HG03565 (cell line): ENCODE data around the gene C1orf74.
"Not testable (repeated sequence)": the region's sequence is repeated elsewhere in the genome, so short reads cannot be mapped to it uniquely, and the experiment has no call there.

Experiments used
- ATAC-seq: cut with Tn5 transposase; IDR thresholded peaks from one replicate; pipeline ENCODE4 v1.9.1; 2021; ENCODE audit warnings: mild to moderate bottlenecking, moderate library complexity; ENCODE audit not compliant: unreplicated experiment

The C1orf74 gene

DNA sequence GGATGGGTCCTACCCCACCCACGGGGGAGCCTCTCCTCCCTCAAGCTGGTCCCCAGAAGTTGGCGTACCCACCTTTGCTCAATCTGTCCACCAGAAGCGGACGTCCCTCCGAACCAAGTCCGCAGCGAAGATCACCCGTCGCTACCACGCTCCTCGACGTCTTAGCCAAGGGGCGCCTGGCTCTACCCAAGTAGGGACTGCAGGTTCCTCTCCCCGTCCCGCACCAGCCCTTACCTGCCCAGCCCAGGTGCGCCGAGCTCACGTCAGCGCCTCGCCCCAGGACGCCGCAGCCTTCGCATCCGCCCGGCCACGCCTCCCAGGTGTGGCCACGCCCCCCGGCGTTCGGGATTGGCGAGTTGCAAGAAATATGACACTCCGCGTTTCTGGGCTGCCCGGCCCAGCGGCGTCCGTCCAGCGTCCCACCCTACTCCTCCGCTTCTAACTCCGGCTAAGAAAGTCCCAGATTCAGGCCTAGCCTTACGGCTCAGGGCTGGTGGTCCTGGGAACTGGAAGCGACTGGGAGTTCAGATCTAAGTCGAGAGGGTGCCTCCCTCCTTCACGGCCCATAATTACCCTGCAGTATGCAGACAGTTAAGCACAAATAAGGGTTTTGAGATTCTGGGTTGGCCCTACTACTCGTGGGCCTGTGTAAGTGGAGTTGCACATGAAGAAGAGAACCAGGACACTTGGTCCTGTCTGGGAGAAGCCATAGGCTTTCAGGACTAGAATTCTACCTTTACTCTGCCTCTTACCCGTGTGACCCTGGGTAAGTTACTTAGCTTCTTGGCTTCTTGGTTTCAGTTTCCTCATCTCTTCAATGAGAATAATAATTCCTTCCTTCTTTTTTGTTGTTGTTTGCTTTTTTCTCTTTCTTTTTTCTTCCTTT, 21.8 kb upstream of the C1orf74 start, which contains the start of gene IRF6:
Gene IRF6, minus strand, starts transcription at position 268 of the 886 bp plus-strand sequence. CDS start 4,729 bp downstream, outside the sequence.
- peak; percentile 70 for ATAC-seq

DNA sequence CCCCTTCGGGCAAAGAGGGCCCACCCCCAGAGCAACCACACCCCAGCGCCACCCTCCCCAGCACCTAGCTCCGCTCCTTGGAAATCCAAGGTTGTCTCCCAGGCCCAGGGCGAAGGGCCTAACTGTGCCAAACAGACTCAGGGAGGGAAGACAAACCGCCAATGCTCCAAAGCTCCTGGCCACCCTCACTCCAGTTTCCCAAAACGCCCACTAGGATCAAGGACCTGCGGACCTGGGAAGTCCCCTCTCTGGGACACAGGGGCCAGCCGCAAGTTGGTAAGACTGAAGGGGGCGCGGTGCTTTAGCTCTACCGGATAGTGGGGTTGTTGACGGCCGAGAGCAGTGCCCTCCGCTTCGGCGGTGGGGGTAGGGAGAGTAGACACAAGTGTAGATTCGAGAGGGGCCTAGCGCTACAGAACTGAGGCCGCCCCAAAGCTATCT, 21.0 kb upstream of the C1orf74 start:
- ATAC-seq = no peak

DNA sequence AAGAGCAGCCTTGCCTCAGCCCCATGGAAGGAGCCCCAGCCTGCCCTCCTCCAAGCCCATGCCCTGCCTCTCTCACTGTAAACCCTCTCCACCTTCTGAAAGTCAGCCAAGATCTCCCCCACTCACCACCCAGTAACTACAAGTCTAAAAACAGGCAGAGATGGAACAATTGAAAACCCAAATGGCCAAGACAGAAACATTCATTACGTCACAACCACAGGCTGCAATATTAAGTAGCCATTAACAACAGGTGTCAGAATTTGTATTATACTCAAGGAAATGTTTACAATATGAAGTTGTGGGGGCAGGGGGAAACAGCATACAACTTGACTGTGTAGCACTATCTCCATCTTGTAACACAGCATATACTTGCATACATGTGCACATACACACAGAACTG, 19.2 kb upstream of the C1orf74 start:
- no peak for ATAC-seq

DNA sequence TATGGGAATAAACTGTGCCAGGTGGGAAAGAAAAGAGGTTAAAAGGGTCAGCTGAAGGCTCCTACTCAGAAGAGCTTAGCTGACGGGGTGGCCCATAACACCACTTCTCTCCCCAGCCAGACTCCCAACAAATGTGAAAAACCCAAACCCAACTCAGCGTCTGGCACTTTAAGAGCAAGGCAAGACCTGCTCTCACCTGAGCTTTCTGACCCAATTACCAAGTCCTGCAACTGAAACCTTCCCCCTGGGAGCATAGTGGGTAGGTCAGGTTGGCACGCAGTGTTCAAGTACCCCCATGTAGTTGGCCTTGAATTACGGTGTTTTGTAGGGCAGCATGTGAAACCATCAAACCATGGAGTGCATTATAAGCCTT, 18.4 kb upstream of the C1orf74 start:
- ATAC-seq = no peak

DNA sequence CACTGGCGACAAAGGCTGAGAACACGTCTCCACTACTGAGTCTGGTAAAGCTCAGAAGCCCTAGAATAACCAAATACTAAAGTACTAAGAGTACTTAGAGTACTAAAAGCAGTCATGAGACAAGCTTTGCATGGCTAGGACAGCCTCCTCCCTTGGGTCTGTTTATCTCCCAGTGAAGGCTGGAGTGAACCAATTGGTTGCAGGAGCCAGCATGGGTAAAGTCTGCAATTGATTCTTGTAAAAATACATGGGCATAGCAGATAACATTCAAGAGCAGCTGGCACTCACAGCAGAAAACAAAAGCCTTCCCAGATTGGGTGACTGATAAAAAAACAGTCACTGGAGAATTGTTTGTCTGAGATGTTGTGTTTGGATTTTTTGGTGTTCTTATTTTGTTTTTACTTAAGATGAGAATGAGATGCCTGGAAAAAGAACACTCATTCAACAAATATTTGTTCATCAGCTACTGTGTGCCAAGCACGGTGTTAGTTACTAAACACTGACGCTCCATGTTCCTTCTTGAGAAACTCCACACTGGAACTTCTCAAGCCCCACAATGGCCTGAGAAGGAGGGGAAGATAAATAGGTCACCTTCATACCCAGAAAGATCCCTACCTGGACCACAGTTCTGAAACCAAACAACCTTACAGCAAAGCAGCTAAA, 17.9 kb upstream of the C1orf74 start:
- ATAC-seq = no peak

DNA sequence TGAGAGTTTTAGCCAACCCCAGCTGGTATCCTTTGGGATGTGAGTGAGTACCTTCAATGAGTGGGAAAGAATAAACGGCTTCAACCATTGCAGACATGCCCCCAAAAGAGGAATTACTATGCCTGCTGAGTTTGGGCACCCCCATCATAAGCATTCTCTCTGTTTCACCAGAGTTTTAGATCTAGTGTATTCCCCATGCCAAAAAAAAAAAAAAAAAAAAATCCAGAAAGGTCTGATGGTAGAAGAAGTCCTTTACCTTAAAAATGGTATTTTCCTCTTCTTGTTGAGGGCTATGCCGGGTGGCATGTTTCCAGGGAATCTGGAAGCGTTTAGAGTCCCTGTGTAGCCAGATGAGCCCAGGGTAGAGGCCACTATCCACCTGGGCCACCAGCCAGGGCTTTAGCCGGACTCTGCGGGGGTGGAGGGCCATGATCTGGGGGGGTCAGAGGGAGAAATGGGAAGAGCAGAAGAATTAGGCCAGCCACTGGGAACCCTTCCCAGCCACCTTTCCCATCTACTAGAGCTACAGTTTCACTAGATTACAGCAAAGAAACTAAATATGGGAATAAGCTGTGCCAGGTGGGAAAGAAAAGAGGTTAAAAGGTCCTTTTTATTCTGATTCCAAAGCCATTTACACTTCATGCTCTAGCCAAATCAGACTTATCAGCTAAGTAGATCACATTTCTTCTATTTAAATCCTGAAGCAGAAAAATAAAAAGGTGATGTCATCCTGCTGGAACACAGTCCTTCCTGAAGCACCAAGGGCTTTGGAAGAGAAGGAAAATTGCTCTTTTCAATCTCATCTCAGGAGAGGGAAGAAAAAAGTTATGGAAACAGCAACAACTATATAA, 16.9 kb upstream of the C1orf74 start:
- no peak for ATAC-seq

DNA sequence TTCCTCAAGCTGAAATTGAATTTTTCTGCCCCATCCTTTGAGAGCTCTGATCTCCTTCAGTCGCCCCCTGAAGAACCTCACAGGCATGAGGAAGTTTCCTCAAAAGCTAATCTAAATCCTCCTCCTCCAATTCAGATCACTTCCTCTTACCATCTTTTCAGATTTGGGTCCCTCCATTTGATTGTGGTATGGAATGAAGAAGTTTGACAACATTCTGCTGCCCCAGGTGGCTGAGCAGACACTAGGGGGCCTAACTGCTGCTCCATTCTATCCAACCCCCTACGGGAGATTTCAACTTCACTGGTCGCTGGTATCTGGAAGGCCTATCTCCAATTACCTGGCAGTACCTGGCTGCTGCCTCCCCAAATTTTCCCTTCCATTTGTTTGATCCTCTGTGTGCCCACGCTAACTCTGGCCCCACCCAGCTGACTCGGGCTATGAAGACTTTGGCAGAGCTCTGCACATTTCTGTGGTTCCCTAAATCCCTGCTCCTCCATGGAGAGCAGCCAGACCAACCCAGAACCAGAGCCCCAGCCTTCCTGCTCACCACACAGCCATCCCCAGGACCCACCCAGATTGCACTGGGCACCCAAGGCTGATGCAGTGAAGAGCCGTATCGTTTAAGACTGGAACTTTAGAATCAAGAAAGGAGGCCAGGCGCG, 13.8 kb upstream of the C1orf74 start:
- no peak for ATAC-seq

DNA sequence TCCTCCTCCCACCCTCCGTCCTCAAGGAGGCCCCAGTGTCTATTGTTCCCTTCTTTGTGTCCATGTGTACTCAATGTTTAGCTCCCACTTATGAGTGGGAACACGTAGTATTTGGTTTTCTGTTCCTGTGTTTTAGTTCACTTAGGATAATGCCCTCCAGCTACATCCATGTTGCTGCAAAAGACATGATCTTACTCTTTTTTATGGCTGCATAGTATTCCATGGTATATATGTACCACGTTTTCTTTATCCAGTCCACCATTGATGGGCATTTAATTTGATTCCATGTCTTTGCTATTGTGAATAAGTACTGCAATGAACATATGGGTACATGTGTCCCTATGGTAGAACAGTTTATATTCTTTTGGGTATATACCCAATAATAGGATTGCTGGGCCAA, 9.4 kb upstream of the C1orf74 start:
- not testable (repeated sequence) for ATAC-seq

DNA sequence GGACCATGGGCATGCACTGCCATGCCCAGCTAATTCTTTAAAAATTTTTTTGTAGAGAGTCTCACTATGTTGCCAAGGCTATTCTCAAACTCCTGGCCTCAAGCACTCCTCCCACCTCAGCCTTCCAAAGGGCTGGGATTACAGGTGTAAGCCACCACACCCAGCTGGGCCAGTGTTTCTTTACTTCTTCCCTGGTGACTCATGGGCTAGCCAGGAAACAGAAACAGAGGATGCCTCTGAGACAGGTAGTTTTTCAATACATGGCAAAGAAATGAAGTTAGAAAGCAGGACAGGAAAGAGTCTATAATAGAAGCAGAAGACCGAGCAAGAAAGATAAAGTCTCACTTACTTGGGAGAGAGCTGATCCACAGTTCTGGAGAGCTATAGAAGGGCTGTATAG, 7.6 kb upstream of the C1orf74 start:
- no peak for ATAC-seq

DNA sequence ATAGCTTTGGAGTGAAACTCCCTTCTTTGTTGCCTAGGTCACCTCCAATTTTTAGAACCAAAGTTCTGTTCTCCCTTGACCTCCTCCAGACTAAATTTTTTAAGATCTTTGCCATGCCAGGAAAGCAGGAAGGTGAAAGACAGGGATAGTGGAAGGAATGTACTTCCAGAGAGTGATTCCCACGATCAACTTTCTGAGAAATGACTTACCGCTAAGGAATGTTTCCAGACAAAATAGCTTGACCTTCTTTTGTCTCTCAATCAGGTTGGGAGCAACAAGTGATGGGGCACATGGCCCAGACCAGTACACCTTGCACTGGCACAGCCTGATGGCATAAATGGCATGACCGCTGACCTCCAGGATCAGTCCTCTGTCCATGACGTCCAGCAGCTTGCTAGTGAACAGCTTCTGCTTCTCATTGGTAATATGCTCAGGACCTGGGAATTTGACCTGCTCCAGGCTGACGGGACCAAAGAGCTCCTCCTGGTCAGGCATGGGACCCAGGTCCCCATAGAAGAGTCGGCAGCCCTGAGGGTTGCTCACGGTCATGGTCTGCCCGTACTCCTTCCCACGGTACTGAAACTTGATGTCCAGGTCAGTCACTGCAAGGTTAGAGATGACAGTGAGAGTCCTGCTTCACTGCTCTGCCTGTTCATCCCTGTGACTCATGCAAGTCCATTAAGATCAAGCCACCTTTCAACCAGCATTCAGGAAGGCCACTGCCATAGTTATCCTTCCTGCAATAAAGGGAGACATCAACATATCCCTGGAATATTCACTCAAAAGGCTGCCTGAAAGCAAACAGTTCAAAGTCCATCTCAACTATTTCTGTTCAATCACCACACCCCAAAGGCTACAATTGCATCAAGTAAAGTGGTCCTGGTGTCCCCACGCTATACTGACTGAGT, 6.2 kb upstream of the C1orf74 start:
- ATAC-seq = no peak

DNA sequence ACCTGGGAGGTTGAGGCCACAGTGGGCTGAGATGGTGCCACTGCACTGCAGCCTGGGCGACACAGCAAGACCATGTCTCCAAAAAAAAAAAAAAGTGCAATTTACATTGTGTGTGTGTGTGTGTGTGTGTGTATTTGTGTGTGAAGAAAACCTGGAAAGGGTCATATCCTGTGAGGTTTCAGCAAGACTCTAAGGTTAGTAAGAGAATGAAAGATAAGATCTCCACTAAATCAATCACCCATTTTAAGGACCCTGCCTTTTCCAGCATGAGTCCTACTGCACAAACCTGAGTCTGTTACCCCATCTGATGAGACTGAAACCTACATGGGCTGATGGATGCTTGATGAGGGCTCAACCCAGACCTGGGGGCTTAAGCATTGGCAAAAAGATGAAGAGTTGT, 4.9 kb upstream of the C1orf74 start:
- ATAC-seq = no peak

DNA sequence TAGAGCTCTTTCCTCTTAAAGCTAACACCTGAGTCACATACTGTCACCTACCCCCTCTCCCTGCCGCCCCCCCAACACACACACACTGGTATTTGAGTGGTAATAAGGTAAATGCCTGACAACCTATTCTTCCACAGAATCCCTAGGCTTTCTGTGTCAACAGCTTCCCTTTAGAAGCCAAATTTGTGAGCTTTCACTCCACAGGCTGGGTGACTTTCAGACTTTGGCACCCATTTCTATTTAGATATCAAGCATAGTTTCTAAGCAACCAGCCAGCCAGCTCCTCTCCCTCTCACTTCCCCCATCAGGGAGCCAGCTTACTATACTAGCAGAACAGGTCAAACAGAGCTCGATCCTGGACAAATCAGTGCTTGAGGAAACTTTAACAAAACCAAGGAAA, 3.2 kb upstream of the C1orf74 start:
- ATAC-seq = no peak

DNA sequence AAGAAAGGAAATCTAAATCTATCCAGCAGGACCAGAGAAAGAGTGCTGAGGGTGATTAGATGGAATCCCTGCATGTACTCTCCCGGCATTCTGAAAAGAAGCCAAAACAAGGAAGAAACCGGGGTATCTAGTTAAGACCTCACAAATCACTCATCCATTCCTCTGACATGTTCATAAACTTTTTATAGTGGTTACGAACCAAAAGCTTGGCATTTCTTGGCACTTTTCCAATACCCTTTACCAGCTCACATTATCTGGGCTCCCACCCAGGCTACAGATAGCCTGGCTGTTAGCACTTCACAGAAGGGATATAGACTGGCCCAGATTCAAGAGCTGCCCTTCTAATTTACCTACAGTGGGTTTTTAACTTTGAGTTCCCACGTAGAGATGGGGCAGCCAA, 1.8 kb upstream of the C1orf74 start:
- ATAC-seq = no peak

DNA sequence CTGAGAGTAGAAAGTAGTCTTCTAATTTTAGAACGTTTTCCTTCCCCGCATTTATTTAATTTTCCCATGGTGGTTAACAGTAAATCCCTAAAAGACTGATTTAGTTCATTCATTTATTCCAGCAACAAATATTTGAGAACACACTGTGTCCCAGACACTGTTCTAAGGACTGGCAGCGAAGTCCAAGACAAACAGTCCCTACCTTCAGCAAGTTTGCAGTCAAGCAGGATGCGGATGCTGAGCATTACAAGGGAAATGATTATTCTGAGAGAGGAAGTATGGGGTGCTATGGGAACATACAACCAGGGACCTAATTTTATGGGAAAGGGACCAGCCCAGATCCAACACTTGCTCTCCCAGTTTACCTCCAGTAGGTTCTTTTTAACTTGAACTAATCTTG, 1.2 kb upstream of the C1orf74 start:
- ATAC-seq = no peak

DNA sequence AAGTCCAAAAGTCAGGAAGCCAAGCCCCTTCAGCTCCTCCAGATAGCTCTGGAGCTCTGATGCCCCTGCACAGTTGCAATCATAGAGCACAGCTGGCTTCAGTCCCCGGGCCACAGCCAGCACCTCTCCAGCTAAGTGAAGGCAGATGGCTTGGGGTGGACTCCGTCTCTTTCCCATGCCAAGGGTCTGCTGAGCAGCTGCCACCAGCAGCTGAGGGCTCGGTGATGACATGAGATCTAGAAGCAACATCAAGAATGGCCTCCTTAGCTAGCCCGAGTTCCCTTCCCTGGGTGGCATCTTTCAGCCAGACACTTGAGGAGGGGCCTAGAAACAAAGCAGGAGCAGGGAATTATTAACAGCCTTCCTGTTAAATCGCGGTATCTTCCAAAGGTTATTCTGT, 973 bp downstream of the C1orf74 start:
- ATAC-seq = no peak

DNA sequence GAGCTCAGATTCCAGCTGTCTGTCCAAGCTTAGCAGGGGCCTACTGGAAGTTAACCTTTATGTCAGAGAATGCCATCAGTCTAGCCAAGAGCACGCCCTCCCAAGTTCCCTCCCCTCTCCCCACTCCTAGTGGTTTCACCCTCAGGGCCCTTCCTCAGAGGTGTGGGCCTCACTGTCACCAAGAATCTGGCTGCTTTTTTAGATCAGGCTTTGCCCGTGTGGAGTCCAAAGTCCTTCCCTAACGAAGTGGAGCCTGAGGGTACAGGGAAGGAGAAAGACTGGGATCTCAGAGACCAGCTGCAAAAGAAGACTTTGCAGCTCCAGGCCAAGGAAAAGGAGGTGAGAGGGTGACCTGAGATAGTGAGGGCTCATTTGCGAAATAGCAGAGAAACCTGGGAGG, 4.1 kb downstream of the C1orf74 start:
- no peak for ATAC-seq

DNA sequence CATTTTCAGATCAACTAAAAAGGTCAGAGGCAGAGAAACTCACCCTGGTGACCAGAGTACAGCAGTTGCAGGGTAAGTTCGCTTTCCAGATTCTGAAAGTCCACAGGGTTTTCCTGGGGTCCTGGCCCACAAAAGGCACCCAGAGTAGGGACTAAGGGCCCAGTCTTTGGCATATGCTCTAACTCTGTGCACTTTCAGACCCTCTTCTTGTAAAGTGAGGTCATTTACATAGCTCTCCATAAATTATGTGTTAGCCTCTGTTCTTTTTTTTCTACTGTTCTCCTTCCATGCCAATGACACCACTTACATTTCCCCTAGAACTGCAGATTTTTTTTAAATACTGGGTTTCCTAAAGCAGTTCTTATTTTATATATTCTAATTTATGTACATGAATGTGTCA, 6.3 kb downstream of the C1orf74 start:
- no peak for ATAC-seq

DNA sequence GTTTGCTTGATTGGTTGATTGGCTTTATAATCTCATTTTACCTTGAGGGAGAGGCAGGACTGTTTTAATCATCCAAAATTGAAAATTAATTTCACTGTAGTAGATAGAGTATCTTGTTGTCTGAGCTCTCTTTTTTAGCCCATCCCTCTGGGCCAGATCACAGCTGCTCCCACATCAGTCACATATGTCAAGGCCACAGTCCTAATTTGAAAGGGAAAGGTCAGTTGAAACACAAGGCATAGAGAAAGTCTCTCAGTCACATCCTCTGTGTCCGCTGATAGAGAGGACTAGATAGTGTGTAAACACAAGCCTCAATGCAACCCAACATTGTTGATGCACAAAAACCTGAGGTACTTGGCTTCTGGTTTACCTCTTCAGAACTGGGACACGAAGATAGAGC, 6.8 kb downstream of the C1orf74 start:
- ATAC-seq = no peak

DNA sequence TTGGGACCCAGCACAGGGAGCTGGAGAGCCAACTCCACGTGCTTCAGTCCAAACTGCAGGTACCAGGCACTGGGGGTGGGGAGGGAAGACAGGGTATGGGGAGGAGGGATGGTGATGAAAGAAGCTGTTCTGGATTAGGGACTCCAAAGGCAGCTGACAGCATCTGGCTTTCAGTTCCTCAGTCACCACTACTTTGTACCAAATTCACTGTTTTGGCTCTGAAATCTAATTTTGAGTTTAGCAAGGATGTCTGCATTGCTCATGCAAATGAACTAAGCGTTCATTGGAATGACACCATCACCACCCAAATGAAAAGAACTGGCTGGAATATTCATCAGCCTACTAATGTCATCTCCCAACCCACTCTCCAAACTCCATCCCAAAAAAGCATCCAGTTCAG, 8.7 kb downstream of the C1orf74 start:
- no peak for ATAC-seq

DNA sequence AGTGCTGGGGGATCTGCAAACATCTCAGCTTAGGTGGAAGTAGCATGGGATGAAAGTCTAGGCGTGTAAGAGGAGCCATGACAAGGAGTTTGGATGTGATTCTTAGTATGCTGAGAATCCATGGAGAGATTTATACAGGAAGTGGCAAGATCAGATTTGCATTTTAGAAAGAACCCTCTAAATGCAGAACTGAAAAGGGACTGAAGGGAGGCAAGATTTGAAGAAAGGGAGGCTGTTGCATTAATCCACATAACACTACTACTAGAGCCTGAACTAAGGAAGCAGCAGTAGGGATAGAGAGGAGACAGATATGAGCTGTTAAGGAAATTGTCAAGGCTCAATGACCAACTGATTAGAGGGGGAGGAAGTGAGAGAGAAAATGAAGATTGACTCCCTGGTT, 9.8 kb downstream of the C1orf74 start:
- peak; percentile 73 for ATAC-seq
